ENCODE results near the gene KHNYN. TPM values are rescaled to one million over a fixed set of nuclear protein-coding genes. Genes with fewer than 3 reads are reported as not detected.
A peak's percentile ranks its signal among the peaks of the same experiment; 100 is the strongest.

Gene KHNYN
- total RNA-seq, 1 experiment from 2014 or later: 24.8 TPM

DNA sequence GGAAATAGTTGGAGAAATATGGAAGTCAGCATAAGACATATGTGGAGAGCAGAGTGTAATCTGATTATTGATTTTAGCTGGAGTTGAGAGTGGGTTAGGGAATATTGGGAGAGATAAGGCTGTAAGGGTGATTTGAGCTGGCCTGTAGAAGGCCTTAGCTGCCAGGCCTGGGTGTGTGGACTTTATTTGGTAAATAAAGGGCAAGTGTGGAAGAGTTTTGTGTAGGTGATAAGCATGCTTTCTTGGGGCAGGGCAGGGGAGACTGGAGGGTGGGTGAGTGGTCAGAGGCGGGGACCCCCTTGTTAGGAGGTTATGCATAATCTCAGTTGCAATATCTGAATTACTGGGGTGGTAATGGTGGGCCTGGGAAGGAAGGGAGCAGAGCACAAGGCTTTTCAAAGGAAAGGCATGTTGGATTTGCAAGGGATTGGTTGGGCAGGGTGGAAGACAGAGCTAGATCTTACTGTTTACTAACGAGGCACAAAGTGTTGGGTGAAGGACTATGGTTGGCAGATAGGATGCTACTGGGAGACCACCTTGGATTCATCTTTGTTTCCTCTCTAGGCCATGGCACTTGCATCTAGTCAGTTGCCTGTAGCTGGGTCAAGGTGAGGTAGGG is 5.5 kb downstream of the KHNYN start:
- Histone ChIP-seq H3K4me3 (ENCODE audit: insufficient read depth, low read depth, low read length) (no peak overlapping the region), H3K36me3 (replicated peaks; ENCODE audit: control insufficient read depth, insufficient read depth, low read length) (peaks cover 16% of the 10 kb centered on the region), H3K27me3 (ENCODE audit: control insufficient read depth, insufficient read depth, low read length) (peaks cover 3% of the 10 kb centered on the region; the same call in 1 of the 2 replicates)
- peak; percentile 7 for DNase-seq

DNA sequence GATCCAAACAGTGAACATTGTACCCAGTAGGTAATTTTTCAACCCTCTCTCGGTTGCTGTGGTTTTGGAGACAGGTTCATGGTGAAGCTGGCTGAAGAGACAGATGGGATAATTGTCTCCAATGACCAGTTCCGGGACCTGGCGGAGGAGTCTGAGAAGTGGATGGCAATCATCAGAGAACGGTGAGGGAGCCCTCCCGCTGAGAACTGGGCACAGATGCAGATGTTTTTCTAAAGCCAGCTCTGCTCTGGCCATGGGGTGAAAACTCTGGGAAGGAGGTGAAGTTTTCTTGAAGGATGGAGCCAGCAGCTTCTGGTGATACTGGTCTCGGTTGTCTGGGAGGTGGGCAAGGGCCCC is 6.2 kb downstream of the KHNYN start:
- H3K27me3 ChIP-seq (ENCODE audit: control insufficient read depth, insufficient read depth, low read length): no peaks in the 10 kb centered on the region
- no peak overlapping the region for H3K4me3 ChIP-seq (ENCODE audit: insufficient read depth, low read depth, low read length)
- DNase-seq: no peak
- peaks cover 20% of the 10 kb centered on the region for H3K36me3 ChIP-seq (replicated peaks; ENCODE audit: control insufficient read depth, insufficient read depth, low read length)

DNA sequence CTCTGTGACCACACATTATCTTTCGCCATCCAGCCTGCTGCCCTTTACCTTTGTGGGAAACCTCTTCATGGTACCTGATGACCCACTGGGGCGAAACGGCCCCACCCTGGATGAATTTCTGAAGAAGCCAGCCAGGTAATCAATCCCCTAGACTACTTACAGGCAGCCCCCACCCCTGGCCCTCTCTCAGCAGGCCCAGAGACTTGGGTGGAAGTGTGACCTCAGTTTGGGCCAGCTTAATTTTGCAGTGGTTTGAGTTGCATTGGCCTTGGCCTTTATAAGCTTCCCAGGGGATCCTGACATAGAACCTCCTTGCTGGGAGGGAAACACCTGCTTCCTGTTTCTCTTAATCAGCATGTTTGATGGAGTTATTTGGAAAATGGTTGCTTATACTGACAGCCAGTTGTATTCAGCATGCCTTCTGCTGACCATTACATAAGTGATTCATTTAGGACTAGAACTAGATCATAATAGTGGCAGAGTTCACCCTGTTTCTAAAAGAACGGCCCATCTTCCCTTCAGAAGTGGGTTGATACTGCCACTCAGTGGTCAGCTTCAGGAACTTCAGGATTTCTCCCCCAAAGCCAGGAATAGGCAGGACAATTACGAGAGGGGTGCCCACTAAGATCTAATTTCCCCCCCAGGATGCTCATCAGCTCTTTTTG is 6.7 kb downstream of the KHNYN start:
- no peaks in the 10 kb centered on the region for H3K27me3 ChIP-seq (ENCODE audit: control insufficient read depth, insufficient read depth, low read length)
- DNase-seq: peak; percentile 88
- H3K36me3 ChIP-seq (replicated peaks; ENCODE audit: control insufficient read depth, insufficient read depth, low read length): peaks cover 20% of the 10 kb centered on the region
- H3K4me3 ChIP-seq (ENCODE audit: insufficient read depth, low read depth, low read length): no peak overlapping the region

DNA sequence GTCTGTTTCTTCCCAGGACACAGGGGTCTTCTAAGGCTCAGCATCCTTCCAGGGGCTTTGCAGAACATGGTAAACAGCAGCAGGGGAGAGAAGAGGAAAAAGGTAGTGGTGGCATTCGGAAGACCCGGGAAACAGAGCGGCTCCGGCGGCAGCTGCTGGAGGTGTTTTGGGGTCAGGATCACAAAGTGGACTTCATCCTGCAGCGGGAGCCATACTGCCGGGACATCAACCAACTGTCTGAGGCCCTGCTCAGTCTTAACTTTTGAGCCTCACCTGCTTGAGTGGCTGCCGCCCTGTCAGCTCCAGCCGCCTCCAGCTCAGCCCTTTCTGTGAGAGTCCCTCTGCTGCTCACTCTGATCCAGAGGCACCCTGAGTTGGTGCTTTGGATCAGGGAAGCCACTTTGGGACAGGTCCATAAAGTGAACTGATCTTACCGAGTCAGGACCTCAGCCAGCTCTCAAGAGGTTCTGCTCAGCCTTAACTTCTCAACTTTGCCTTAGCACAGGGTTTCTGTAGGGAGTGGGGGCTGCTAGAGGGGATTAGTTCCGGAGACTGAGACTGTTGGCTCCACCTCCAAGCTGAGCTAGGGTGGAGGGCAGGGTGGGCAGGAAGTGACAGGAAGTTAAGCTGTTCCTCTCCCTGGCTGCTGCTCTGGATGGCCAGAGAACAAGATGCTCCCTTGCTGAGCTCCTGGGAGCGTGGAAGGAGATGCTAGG is 7.4 kb downstream of the KHNYN start:
- DNase-seq: no peak
- no peak overlapping the region for H3K4me3 ChIP-seq (ENCODE audit: insufficient read depth, low read depth, low read length)
- peaks cover 20% of the 10 kb centered on the region for H3K36me3 ChIP-seq (replicated peaks; ENCODE audit: control insufficient read depth, insufficient read depth, low read length)
- H3K27me3 ChIP-seq (ENCODE audit: control insufficient read depth, insufficient read depth, low read length): no peaks in the 10 kb centered on the region

DNA sequence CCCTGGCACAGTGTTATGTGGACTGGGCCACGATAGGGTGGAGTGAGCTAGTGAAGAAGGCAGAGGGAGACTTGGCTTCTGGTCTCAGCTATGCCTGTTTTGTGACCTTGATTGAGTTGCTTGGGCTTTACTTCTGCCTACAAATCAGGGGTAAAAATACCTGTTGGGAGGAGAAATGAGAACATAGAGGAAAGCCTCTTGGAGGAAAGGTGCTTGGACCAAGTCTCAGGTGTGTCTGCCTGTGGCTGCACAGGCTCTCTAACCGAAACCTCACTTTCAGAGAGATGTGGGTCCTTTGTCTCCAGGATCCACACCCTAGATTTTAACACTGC is 7.9 kb downstream of the KHNYN start:
- no peak for DNase-seq
- Histone ChIP-seq H3K27me3 (ENCODE audit: control insufficient read depth, insufficient read depth, low read length) (no peaks in the 10 kb centered on the region), H3K4me3 (ENCODE audit: insufficient read depth, low read depth, low read length) (no peak overlapping the region), H3K36me3 (replicated peaks; ENCODE audit: control insufficient read depth, insufficient read depth, low read length) (peaks cover 20% of the 10 kb centered on the region)

DNA sequence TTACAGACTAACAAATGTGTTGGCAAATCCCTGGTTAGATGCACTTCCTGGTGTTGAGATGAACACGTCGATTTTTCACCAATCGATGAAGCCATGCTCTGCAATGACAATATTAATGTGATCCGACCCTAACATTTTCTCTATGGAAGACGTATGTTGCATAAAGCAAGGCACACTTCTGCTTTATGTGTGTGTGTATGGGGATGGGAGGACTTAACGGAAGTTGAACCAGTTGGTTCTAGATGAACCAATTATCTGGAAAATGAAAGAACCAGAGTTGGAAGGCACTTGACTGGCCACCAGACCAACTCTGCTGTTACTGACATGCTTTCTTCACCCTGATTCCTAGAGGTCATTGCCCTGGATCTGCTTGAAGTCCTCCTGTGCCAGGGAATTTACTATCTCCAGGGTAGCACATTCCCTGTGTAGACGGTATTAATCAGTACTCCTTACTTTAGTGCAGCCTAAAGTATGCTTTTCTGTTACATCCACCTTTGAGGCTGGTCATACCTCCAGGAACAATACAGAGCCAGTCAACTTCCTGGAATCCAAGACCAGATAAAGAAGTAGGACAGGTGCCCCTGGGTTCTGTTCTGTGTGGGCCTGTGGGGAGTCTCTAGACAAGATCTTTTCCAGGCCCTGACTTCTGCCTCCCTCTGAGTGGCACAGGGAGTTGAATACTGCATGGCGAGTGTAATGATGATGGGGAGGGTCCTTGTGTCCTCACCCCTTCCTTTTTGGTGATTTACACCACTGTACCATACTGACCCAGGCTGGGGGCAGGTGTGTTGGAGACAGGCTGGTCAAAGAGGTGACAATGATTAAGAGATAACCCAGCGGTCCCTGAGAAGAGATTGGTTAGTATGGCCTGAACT is 8.7 kb downstream of the KHNYN start:
- Histone ChIP-seq H3K36me3 (replicated peaks; ENCODE audit: control insufficient read depth, insufficient read depth, low read length) (peaks cover 19% of the 10 kb centered on the region), H3K27me3 (ENCODE audit: control insufficient read depth, insufficient read depth, low read length) (no peaks in the 10 kb centered on the region), H3K4me3 (ENCODE audit: insufficient read depth, low read depth, low read length) (no peak overlapping the region)
- DNase-seq: no peak

DNA sequence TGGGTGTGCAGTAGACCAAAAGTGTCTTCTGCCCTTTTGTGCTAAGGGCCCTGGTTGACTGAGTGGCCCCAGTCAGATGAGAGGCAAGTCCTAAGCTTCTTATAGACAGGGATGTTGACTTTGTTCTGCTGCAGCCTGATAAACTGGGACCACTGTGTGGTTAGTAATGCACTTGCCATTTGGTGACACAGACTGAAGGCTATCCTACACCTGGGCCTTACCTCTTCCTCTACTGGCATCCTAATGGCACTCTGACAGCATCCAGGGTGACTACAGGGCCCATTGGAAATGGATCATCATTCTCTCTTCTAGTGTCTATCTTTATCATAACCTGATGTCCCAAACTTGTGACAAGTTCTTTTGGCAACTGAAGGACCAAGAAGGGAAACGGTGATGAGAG is 9.5 kb downstream of the KHNYN start:
- Histone ChIP-seq H3K36me3 (replicated peaks; ENCODE audit: control insufficient read depth, insufficient read depth, low read length) (peaks cover 19% of the 10 kb centered on the region), H3K4me3 (ENCODE audit: insufficient read depth, low read depth, low read length) (no peak overlapping the region), H3K27me3 (ENCODE audit: control insufficient read depth, insufficient read depth, low read length) (no peaks in the 10 kb centered on the region)
- no peak for DNase-seq

DNA sequence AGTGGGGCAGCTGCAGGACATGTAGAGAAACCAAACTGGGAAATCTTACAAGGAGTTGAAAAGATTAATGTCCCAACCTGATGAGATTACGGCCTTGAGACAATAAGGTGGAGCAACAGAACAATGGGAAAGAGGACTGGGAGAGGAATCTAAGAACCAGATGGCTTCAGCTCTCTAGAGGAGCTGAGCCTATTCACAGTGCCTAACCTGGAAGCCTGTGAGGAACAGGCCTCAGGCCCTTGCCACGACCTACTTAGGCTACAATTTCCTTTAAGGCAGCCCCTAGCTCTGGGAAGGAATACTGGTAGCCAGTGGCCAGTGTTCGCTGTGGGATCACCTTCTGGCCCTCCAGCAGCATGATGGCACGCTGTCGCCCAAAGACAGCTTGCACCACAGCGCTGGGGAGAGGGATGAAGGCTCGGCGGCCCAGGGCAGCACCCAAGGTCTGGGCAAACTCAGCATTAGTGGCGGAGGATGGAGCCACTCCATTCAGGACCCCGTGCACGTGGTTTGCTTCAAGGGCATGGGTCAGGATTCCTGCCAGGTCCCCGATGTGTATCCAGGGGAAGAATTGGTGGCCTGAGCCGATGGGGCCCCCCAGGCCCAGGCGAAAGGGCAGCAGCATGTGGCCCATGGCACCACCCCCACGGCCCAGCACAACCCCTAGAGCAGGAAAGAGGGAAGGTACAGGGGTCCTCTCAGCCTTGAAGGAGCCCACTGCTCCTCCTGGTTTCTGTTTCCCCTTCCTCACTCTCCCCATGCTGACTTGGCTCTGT is 10.3 kb downstream of the KHNYN start:
- H3K36me3 ChIP-seq (replicated peaks; ENCODE audit: control insufficient read depth, insufficient read depth, low read length): peaks cover 19% of the 10 kb centered on the region
- no peaks in the 10 kb centered on the region for H3K27me3 ChIP-seq (ENCODE audit: control insufficient read depth, insufficient read depth, low read length)
- H3K4me3 ChIP-seq (ENCODE audit: insufficient read depth, low read depth, low read length): no peak overlapping the region
- DNase-seq: no peak

DNA sequence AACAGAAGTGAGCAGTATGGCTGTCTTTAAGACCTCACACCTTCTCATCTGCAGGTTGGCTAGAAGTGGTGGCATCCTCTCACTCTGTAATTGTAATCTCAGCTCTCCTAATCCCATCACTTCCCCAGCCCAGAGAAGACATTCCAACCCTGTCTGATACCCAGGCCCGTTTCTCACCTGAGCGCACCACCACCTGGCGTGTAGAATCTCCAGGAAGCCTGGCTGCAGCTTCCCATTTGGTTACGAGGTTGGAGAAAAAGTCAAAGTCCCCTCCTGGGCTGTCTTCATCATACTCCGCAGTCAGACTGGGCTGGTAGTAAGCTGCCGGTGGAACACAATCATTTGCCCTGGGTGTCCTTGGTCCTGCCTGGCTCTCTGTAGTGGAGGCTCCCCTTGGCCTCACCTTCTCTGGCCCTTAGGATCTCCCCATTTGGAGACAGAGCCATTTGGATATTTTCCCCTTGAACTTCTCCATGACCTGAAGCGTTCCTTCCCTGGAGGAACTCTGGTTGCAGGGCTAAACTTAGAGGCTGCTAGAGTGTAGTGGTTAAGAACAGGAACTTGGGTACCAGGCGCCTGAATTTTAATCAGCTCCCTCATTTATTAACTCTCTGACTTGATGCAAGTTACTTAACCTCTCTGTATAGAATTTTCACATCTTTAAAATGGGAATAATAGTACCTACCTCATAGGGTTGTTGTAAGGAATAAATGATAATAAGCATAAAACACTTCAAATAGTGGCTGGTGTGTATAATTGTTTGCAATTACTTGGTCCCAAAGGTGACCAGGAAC is 11.0 kb downstream of the KHNYN start:
- no peak overlapping the region for H3K4me3 ChIP-seq (ENCODE audit: insufficient read depth, low read depth, low read length)
- H3K27me3 ChIP-seq (ENCODE audit: control insufficient read depth, insufficient read depth, low read length): no peaks in the 10 kb centered on the region
- no peak for DNase-seq
- peaks cover 19% of the 10 kb centered on the region for H3K36me3 ChIP-seq (replicated peaks; ENCODE audit: control insufficient read depth, insufficient read depth, low read length)

DNA sequence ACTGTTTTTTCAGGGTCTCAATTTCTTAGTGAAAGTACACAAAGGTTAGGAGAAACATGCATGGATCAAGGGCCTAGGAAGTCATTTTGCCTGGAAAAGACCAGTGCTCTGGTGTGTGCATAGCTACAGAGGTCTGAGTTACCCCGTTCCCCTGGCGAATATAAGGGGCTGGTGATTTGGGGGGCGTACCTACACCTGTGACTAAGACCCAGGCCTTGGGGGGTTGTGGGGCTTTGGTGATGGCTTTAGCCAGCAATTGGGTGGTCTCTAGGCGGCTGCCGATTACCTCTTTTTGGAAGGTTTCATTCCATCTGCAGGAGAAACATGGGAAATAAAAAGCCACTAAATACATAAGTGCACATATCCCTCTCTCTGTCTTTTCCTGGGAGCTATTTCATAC is 11.7 kb downstream of the KHNYN start:
- DNase-seq: no peak
- peak overlapping the region; percentile 87 for H3K4me3 ChIP-seq (ENCODE audit: insufficient read depth, low read depth, low read length)
- no peaks in the 10 kb centered on the region for H3K27me3 ChIP-seq (ENCODE audit: control insufficient read depth, insufficient read depth, low read length)
- H3K36me3 ChIP-seq (replicated peaks; ENCODE audit: control insufficient read depth, insufficient read depth, low read length): peaks cover 19% of the 10 kb centered on the region

DNA sequence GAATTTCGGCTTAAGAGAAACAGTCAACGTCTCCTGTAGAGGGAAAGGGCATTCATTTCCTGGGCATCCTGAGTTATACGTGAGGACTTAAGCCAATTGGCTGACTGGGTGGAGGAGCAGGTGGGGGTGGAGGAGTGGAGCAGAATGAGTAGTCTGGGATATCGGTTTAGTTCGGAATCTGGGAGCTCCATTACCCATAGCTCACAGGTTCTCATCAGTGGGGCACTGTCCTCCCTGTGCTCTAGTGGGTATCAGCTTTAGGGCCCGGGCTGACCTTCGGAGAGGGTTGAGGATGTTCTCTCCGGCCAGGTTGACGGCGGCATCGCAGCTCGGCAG is 12.1 kb downstream of the KHNYN start:
- H3K4me3 ChIP-seq (ENCODE audit: insufficient read depth, low read depth, low read length): peak overlapping the region; percentile 87
- DNase-seq: no peak
- H3K36me3 ChIP-seq (replicated peaks; ENCODE audit: control insufficient read depth, insufficient read depth, low read length): peaks cover 19% of the 10 kb centered on the region
- no peaks in the 10 kb centered on the region for H3K27me3 ChIP-seq (ENCODE audit: control insufficient read depth, insufficient read depth, low read length)

DNA sequence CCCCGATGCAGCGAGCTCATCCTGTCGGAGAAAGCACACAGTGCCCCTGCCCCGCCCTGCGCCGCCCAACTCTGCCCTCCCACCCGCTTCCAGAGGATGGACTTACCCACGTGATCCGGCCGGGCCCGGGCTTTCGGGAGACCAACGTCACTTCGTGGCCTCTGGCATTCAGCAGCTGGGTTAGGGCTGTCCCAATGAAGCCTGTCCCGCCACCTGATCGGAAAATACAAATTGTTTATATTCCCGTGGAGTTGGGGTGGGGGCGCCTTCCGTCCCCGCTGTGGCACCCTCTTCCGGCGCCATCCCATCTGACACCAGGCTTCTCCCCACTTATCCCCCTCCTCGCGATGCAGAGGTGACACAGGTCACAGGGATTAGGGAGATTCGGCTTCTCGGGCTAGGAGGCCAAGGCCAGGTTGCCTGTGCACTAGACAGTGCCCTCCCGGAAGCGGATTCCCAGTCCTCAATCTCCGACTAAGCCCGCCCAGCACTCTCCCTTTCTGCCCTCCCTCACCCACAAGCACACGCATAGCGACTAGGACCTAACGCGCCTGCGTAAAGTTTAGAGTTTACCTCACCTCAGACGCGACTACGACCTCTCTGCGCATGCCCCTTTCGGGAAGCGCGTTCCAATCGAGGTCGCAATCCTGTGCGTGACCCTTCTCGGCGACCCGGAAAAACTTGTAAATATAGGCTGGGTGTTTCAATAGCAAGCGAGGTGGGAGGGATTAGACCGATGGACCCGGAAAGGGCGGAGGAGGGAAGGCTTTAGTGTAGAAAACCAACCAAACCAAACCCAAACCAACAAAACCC is 12.7 kb downstream of the KHNYN start, which contains the start of gene SDR39U1:
Gene SDR39U1 (minus strand): TSS at position 537 of the 813 bp plus-strand sequence. CDS start 7 bp downstream, at position 530.
- DNase-seq: peak; percentile 95
- Histone ChIP-seq H3K27me3 (ENCODE audit: control insufficient read depth, insufficient read depth, low read length) (no peaks in the 10 kb centered on the region), H3K36me3 (replicated peaks; ENCODE audit: control insufficient read depth, insufficient read depth, low read length) (peaks cover 17% of the 10 kb centered on the region), H3K4me3 (ENCODE audit: insufficient read depth, low read depth, low read length) (peak within 1 kb of the TSS; percentile 87)

Data from H7 (cell line).